ENCODE data around the gene TFB1M.

The TFB1M gene

GRCh38 chr6:155263373-155264063 is 50.8 kb downstream of the TFB1M start, which contains the start of gene CLDN20:
Gene CLDN20, plus strand, starts transcription at chr6:155264013. Its CDS starts 11,707 bp downstream, at chr6:155275720.
- no peak for TF ChIP-seq CTCF (IDR thresholded peaks at IDR 0.05)

GRCh38 chr6:155262655-155263054 is 51.6 kb downstream of the TFB1M start:
- no peak for TF ChIP-seq CTCF (IDR thresholded peaks at IDR 0.05)

- TF ChIP-seq CTCF (IDR thresholded peaks at IDR 0.05) = no peak
Observed at GRCh38 chr6:155261111-155261900, 53.0 kb downstream of the TFB1M start.

GRCh38 chr6:155260686-155261085 is 53.6 kb downstream of the TFB1M start:
- no peak for TF ChIP-seq CTCF (IDR thresholded peaks at IDR 0.05)

GRCh38 chr6:155259897-155260296 is 54.4 kb downstream of the TFB1M start:
- TF ChIP-seq CTCF (IDR thresholded peaks at IDR 0.05) = no peak

- no peak for TF ChIP-seq CTCF (IDR thresholded peaks at IDR 0.05)
Observed at GRCh38 chr6:155259204-155259603, 55.1 kb downstream of the TFB1M start.

- no peak for TF ChIP-seq CTCF (IDR thresholded peaks at IDR 0.05)
Observed at GRCh38 chr6:155257796-155258195, 56.5 kb downstream of the TFB1M start.

Data from LNCAP (cell line).